Uterus (tissue), 4 donors: ENCODE results near the gene NUDT5. TPM values are rescaled to one million over a fixed set of nuclear protein-coding genes. Genes with fewer than 3 reads are reported as not detected.
A peak's percentile ranks its signal among the peaks of the same experiment; 100 is the strongest.

ENCODE experiments used
- DNase-seq, 2 donors: peaks; one replicate each; pipeline ENCODE4 v3.0.0-alpha.2; 2019 to 2020
- H3K27ac ChIP-seq, 2 donors: fragments of 200-600 bp; sonication (generic); 1 replicate in 1 of 2; 2 replicates in 1 of 2; pipeline ENCODE4 v1.5.1; 2016 to 2018
- H3K27me3 ChIP-seq, 2 donors: fragments of 200-600 bp; sonication (generic); one replicate each; pipeline ENCODE4 v1.5.1; 2018 to 2019; ENCODE audit warnings: control low read depth in 1 of 2
- H3K36me3 ChIP-seq, 2 donors: fragments of 200-600 bp; sonication (generic); one replicate each; pipeline ENCODE4 v1.5.1; 2019; ENCODE audit warnings: control low read depth in 1 of 2
- H3K4me1 ChIP-seq, 2 donors: fragments of 200-600 bp; sonication (generic); one replicate each; pipeline ENCODE4 v1.5.1; 2018 to 2019; ENCODE audit warnings: control low read depth in 1 of 2
- H3K4me3 ChIP-seq, 2 donors: fragments of 200-600 bp; sonication (generic); 1 replicate in 1 of 2; 2 replicates in 1 of 2; pipeline ENCODE4 v1.5.1; 2018 to 2019; ENCODE audit warnings: mild to moderate bottlenecking in 1 of 2
- H3K9me3 ChIP-seq, 2 donors: fragments of 200-600 bp; sonication (generic); one replicate each; pipeline ENCODE4 v1.5.1; 2019; ENCODE audit warnings: control low read depth in 1 of 2
- POLR2A ChIP-seq, 2 donors: fragments of 450-650 bp; IDR thresholded peaks; one replicate each; pipeline ENCODE4 v1.6.1; 2016; ENCODE audit warnings: antibody characterized with exemption in 2 of 2, mild to moderate bottlenecking in 1 of 2, moderate library complexity in 1 of 2
- intact Hi-C: fragments of 100-400 bp; cut with DNase I; formaldehyde crosslinking; loops from one replicate; pipeline ENCODE4 v1.15.1; 2023; ENCODE audit warnings: low total_unique reads
- total RNA-seq, 4 donors: library from RNA; depleted of rRNA in 3 of 4; stranded (reverse); fragments of >200 nt in 3 of 4; gene quantifications; one replicate each; pipeline versions ENCODE4 v1.1.0 to v1.2.4, GENCODE V29; 2014 to 2023
- TF ChIP-seq, protein P1 (sequence below), 4 experiments: fragments of 200-600 bp in 2 of 4; fragments of 450-650 bp in 2 of 4; sonication (generic) in 2 of 4; IDR thresholded peaks; one replicate each; pipeline ENCODE4 v1.5.1; 2016 to 2019; ENCODE audit warnings: antibody characterized with exemption in 4 of 4, mild to moderate bottlenecking in 2 of 4, moderate library complexity in 1 of 4
- donor health status: DM: yes; HTN: yes; CAD: no.

NUDT5 gene
- total RNA-seq, 4 donors from 2014 or later, result 15.6 to 39.0 (median 33.8) TPM

DNA sequence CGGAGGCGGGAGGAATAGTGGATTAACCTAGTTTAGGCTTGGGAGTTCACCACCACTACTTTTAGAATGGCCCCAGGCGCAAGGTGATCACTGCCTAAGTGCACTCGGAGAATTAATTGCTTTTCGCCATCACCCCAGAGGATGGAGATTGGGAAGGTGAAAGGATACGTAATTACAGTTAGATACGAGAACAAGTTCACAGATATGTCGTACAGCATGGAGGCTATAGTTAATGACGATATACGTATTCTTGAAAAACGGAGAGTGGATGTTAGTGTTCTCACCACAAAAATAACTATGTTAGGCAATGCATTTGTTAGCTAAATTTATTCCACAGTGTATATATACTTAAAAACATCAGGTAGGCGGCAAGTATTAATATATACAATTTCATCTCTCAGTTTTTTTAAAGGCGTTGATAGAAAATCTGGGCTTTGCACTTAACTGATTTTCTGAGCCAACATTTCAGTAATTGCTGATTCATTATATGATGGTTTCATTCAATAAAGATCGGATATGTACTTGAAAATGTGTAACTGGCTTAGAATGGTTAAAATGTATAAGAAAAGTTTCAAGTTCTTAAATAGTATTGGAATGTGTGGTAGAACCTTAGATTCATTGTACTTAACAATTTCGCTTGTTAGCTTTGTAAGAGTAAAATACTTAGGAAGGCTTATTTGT, 980 bp upstream of the NUDT5 start:
- Histone ChIP-seq H3K9me3 (no peaks in the 10 kb centered on the region), H3K36me3 (no peaks in the 10 kb centered on the region), H3K27ac (peak overlapping the region; percentile 95 to 97), H3K4me1 (peaks cover 0 to 11% of the 10 kb centered on the region in 2 donors), H3K4me3 (peak overlapping the region; percentile 88 to 89), H3K27me3 (no peaks in the 10 kb centered on the region)
- TF ChIP-seq, protein P1, sequence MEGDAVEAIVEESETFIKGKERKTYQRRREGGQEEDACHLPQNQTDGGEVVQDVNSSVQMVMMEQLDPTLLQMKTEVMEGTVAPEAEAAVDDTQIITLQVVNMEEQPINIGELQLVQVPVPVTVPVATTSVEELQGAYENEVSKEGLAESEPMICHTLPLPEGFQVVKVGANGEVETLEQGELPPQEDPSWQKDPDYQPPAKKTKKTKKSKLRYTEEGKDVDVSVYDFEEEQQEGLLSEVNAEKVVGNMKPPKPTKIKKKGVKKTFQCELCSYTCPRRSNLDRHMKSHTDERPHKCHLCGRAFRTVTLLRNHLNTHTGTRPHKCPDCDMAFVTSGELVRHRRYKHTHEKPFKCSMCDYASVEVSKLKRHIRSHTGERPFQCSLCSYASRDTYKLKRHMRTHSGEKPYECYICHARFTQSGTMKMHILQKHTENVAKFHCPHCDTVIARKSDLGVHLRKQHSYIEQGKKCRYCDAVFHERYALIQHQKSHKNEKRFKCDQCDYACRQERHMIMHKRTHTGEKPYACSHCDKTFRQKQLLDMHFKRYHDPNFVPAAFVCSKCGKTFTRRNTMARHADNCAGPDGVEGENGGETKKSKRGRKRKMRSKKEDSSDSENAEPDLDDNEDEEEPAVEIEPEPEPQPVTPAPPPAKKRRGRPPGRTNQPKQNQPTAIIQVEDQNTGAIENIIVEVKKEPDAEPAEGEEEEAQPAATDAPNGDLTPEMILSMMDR (IDR thresholded peaks at IDR 0.05), result no peak
- no peak for TF ChIP-seq POLR2A (IDR thresholded peaks at IDR 0.05)
- intact Hi-C loops, result no loop called here
- no peak for DNase-seq

DNA sequence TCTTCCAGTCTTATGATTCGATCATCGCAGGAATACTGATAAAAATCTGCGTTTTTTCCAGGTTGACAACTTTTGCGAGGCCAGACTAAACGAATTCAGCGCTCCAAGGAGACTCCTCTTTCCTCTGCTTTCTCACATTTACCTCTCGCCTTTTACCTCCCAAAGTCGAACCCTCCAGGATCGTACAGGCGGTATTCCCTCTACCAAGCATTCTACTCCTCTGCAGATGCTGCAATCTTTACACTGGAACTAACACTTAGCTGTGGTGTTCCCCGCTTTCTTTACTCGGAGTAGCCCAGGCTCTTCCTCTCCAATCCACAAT, 449 bp downstream of the NUDT5 start:
- intact Hi-C loops, result no loop called here
- Histone ChIP-seq H3K4me1 (peaks cover 0 to 11% of the 10 kb centered on the region in 2 donors), H3K27ac (peak overlapping the region; percentile 95 to 97), H3K36me3 (no peaks in the 10 kb centered on the region), H3K27me3 (no peaks in the 10 kb centered on the region), H3K4me3 (peak overlapping the region; percentile 88 to 89), H3K9me3 (no peaks in the 10 kb centered on the region)
- no peak for DNase-seq
- TF ChIP-seq, protein P1 (IDR thresholded peaks at IDR 0.05), result no peak
- TF ChIP-seq POLR2A (IDR thresholded peaks at IDR 0.05), result no peak

GRCh38 chr10:12194752-12195271, 879 bp downstream of the NUDT5 start:
- Histone ChIP-seq H3K36me3 (no peaks in the 10 kb centered on the region), H3K4me1 (peaks cover 0 to 11% of the 10 kb centered on the region in 2 donors), H3K27me3 (no peaks in the 10 kb centered on the region), H3K9me3 (no peaks in the 10 kb centered on the region), H3K27ac (peak overlapping the region; percentile 95 to 97), H3K4me3 (peak overlapping the region; percentile 88 to 89)
- peak; percentile 24 to 49 for DNase-seq
- TF ChIP-seq, protein P1 (IDR thresholded peaks at IDR 0.05), result no peak
- no peak for TF ChIP-seq POLR2A (IDR thresholded peaks at IDR 0.05)
- intact Hi-C loops, result no loop called here

GRCh38 chr10:12193193-12193592, 2.5 kb downstream of the NUDT5 start:
- Histone ChIP-seq H3K36me3 (no peaks in the 10 kb centered on the region), H3K27ac (no peak overlapping the region), H3K27me3 (no peaks in the 10 kb centered on the region), H3K9me3 (no peaks in the 10 kb centered on the region), H3K4me1 (peaks cover 0 to 11% of the 10 kb centered on the region in 2 donors), H3K4me3 (no peak overlapping the region)
- no peak for TF ChIP-seq POLR2A (IDR thresholded peaks at IDR 0.05)
- TF ChIP-seq, protein P1 (IDR thresholded peaks at IDR 0.05), result no peak
- no peak for DNase-seq
- intact Hi-C loops, result no loop called here

GRCh38 chr10:12191715-12192114, 4.0 kb downstream of the NUDT5 start:
- intact Hi-C loops, result no loop called here
- H3K27me3 ChIP-seq, result no peaks in the 10 kb centered on the region
- no peak for TF ChIP-seq POLR2A (IDR thresholded peaks at IDR 0.05)
- TF ChIP-seq, protein P1 (IDR thresholded peaks at IDR 0.05), result no peak
- no peaks in the 10 kb centered on the region for H3K36me3 ChIP-seq
- DNase-seq, result no peak
- H3K27ac ChIP-seq, result no peak overlapping the region
- peaks cover 0 to 11% of the 10 kb centered on the region in 2 donors for H3K4me1 ChIP-seq
- no peaks in the 10 kb centered on the region for H3K9me3 ChIP-seq
- no peak overlapping the region for H3K4me3 ChIP-seq
